Activated T-cell treated with anti-CD3 and anti-CD28 coated beads for 48 hours (primary cell): Measurements from ENCODE around the gene FOLR1.
"Not testable (repeated sequence)": the region's sequence is repeated elsewhere in the genome, so short reads cannot be mapped to it uniquely, and the experiment has no call there.

Source experiments
- DNase-seq: peaks from one replicate; pipeline ENCODE4 v3.0.0-alpha.2; 2020; ENCODE audit warnings: low read depth

FOLR1 gene

DNA sequence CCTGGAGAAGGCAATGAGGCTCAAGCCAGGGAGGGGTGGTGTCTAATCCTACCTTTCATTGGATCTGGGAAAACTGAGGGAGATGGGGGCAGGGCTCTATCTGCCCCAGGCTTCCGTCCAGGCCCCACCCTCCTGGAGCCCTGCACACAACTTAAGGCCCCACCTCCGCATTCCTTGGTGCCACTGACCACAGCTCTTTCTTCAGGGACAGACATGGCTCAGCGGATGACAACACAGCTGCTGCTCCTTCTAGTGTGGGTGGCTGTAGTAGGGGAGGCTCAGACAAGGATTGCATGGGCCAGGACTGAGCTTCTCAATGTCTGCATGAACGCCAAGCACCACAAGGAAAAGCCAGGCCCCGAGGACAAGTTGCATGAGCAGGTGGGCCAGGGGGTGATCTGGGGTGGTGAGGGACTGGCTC lies at the start of gene FOLR1:
TSS of gene FOLR1 (plus strand) at position 180 of the 421 bp plus-strand sequence. CDS start at position 214, 34 bp downstream.
- DNase-seq, result no peak

GRCh38 chr11:72142543-72142942 lies 49.4 kb upstream of the FOLR1 start:
- not testable (repeated sequence) for DNase-seq

DNA sequence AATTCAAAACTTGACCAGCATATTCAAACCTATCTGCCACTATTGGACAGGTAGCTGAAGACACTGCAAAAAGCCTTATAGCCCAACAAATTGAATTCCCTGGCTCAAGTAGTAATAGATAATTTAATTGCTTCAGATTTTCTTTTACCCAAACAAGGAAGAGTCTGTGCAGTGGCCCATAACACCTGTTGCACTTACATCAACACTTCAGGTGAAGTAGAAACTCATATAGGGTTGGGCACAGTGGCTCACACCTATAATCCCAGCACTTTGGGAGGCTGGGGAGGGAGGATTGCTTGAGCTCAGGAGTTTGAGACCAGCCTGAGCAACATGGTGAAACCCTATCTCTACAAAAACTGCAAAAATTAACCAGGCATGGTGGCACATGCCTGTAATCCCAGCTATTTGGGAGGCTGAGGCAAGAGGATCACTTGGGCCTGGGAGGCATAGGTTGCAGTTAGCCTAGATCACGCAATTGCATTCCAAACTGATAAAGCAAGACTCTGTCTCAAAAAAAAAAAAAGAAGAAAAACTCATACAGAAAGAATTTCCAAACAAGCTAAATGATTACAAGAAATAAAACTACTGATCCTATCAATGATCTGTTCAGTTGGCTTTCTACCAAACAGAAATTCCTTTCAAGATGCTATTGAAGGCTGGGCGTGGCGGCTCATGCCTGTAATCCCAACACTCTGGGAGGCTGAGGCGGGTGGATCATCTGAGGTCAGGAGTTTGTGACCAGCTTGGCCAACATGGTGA lies 47.0 kb upstream of the FOLR1 start:
- DNase-seq, result no peak

DNA sequence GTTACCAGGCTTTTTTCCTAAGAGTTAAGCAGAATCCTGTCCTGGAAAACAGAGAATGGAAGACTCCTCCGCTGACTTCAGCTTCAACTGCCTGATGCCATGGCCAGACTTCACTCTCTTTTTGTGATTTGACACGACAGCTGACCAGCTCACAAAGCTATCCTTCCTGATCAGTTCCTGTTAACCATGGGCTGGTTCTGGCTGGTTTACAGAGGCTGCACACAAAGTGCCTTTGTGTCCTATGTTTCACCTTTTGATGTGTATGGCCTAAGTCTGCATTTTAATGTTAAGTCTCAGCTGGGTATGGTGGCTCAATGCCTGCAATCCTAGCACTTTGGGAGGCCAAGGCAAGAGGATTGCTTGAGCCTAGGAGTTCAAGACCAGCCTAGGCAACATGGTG lies 45.3 kb upstream of the FOLR1 start:
- no peak for DNase-seq

DNA sequence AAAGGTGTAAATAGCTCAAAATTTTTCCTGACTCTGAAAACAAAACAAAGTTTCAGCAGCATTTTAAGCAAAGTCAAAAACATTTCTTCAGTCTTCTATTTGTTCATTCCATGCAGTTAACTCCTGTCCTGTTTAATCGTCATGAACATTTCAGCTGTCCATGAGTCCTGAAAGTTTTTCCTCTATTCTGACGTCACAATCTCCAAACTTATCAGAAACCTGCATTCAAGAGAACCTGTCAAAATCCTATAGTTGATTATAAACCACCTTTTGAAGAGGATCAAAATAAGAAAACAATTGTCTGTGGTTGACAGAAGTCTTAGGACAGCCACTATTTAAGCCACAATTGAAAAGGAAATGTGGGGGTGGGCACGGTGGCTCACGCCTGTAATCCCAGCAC lies 41.1 kb upstream of the FOLR1 start:
- DNase-seq, result no peak

DNA sequence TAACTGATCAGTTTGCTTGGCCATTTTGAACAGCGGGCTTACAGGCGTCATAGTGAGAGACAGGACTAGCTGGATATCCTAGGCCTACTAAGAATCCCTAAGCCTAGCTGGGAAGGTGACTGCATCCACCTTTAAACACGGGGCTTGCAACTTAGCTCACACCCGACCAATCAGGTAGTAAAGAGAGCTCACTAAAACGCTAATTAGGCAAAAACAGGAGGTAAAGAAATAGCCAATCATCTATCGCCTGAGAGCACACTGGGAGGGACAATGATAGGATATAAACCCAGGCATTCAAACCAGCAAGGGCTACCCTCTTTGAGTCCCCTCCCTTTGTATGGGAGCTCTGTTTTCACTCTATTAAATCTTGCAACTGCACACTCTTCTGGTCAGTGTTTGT lies 38.1 kb upstream of the FOLR1 start:
- not testable (repeated sequence) for DNase-seq

- no peak for DNase-seq
Measured at GRCh38 chr11:72154816-72155215, 37.1 kb upstream of the FOLR1 start.

- DNase-seq, result no peak
Measured at GRCh38 chr11:72155751-72156150, 36.2 kb upstream of the FOLR1 start.

DNA sequence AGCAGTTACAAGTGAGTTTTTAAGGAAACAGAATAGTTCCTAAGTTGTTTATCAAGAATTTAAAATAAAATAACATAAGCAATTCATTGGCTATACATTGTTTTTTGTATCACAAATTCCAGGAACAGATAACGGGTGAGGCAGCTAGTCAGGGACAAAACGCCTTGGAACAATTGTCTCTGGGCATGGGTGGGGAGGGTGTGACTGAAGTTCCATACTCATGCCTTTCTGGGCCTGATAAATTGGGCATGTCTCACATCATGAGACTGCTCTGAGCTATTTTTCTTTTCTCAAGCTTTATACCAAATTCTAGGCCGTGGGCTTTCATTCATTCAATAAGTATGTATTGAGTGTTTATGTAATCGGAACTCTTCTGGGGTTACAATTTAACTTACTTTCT lies 34.8 kb upstream of the FOLR1 start:
- DNase-seq, result no peak

DNA sequence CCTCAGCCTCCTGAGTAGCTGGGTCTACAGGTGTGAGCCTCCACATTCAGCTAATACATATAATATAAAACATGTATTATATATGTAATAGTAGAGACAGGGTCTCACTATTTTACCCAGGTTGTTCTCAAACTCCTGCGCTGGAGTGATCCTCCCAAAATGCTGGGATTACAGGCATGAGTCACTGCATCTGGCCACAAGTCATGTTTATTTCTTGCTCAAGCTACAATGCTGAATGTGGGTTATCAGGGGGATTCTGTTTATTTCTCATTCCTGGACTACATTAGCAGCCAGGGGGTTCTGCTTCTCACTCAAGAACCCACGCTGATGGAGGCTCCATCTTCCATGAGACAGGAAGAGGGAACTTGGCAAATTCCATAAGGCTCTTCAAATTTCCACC lies 31.6 kb upstream of the FOLR1 start:
- no peak for DNase-seq

DNA sequence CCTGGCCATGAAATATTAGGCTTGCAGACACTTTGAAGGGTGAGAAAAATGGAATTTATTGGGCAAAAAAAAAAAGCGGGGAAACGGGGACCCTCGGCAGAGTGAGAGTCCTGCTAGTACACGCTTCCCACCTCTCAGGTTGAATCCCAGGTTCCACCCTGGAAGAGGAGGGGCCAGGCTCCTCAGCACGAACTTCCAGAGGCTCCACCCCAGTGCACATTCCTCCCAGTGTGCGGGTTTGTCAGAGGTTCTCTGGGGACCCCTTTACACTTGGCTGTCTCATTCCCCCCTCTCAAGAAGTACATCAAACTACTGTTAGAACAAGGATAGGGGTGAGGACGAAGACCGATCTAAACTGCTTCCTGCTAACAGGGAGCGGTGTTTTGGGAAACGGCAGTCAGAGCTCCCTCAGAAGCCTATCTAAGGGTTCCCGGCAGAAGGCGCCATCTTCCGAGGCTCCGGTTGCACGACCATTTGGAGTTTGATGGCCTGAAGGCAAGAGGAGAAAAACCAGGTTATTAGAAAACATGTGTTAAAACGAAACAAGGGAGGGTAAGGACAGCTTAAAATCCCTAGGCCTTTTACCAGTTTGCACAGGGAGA lies 28.9 kb upstream of the FOLR1 start:
- no peak for DNase-seq

GRCh38 chr11:72164187-72164586 lies 27.8 kb upstream of the FOLR1 start:
- DNase-seq, result not testable (repeated sequence)

GRCh38 chr11:72169046-72169555 lies 22.8 kb upstream of the FOLR1 start:
- not testable (repeated sequence) for DNase-seq

DNA sequence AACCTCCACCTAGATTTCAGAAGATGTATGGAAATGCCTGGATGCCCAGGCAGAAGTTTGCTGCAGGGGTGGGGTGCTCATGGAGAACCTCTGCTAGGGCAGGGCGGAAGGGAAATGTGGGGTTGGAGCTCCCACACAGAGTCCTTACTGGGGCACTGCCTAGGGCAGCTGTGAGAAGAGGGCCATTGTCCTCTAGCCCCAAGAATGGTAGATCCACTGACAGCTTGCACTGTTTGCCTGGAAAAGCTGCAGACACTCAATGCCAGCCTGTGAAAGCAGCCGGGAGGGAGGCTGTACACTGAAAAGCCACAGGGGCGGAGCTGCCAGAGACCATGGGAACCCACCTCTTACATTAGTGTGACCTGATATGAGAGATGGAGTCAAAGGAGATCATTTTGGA lies 22.2 kb upstream of the FOLR1 start:
- DNase-seq, result not testable (repeated sequence)

DNA sequence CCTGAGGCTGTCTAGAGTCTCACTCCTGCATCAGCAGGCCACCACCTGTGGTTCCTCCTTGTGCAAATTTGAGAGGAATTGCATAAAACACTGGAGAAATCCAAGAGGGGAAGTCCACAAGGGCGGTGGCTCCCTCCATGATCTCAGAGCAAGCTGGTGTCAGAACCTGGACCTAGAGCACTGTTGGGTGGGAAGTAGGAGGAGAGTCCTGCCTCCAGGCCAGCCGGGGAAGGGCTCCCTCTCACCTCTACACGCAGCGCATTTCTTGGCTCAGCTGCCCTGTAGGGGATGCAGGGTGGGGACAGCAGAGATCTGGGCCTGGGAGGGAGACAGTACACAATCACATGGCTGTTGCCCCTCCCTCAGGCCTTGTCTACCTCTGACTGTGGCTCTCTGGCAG lies 19.9 kb upstream of the FOLR1 start:
- DNase-seq, result not testable (repeated sequence)

GRCh38 chr11:72173291-72173690 lies 18.6 kb upstream of the FOLR1 start:
- no peak for DNase-seq

DNA sequence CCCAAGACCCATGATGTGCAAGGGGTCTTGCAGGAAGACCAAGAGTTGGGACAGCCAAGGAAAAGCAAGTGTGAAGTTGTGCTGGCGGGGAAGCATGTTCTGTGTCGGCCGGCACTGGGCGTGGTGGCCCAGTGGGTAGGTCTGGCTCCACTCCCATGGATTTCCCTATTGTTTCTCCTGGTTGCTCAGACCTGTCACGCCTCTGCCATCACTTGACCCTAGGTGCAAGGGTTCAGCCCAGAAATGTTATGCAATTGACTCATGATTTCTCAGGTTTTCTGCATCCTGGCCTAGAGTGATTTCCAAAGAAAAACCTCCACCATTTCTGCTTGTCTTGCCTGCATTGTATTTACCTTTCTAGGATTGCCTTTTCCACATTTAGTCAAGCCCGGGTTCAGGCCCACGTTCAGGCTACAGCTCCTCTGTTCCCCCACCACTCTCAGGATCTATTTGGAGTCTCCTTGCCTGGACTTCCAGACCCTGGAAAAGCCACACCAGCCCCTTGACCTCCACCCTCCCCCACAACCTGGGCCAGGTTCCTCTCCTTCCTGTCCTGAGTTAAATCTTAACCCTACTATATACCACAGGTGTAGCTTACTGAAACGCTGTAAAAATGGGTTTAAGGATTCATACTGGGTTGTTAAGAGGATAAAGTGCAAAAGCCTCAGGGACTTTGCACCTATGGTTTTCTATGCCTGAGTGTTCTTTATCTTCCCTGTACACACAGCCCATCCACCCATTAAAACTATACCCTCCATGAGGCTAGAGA lies 17.5 kb upstream of the FOLR1 start:
- DNase-seq, result no peak

DNA sequence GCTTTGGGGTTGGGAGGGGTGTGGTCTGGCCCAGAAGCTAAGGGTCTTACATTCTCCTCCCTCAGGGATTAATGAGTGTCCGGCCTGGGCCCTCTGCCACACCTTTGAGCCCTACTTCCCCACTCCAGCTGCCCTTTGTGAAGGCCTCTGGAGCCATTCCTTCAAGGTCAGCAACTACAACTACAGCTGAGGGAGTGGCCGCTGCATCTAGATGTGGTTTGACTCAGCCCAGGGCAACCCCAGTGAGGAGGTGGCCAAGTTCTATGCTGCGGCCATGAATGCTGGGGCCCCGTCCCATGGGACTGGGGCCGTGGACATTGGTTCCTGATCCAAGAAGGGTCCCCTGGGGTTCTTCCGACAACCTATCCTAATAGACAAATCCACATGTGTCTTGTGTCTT lies 14.3 kb upstream of the FOLR1 start:
- DNase-seq, result no peak

- no peak for DNase-seq
Measured at GRCh38 chr11:72179049-72179803, 12.7 kb upstream of the FOLR1 start.

- peak; percentile 6 for DNase-seq
Measured at GRCh38 chr11:72179804-72180396, 12.0 kb upstream of the FOLR1 start.

DNA sequence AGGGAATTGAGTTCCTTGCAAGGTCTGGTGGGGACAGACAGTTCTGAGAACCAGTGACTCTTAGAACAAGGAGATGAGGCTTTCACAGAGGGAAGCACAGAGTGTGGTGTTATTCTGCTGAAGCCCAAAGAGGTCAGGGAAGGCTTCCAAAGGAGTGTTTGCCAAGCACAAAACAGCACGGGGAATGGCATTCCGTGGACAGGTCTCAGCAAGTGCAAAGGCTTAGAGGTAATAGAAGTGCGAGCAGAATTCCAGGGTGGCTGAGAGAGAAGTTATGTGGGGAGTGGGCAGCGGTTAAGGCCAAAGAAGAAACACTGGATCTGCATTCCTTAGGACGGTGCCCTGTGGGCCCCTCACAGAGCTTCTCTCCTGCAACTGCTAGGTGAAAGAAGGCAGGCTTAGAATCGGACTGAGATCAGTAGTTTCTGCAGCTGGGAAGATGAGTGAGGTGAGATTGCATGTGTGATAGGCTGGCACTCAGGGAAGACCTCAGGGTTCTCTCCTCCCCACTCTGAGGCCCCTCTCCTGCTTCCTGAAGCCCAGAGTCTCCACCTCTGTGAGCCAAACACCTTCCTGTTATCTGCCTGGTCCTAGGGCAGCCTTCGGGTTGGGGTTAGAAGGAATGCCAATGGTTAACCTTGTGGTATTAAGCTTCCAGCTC lies 10.9 kb upstream of the FOLR1 start:
- not testable (repeated sequence) for DNase-seq
